Ovary (tissue), 3 donors: ENCODE data around the gene TYW1.

Experiments used
- EP300 ChIP-seq: sonication (generic); formaldehyde crosslinking; IDR thresholded peaks from one replicate; pipeline ENCODE4 v1.6.1; 2017; ENCODE audit warnings: antibody characterized with exemption
- TF ChIP-seq, protein P1 (sequence below), 3 donors: fragments of 450-650 bp in 2 of 3; fragments of 200-600 bp in 1 of 3; IDR thresholded peaks; one replicate each; pipeline versions ENCODE4 v1.5.1 to v1.8.0; 2016 to 2022; ENCODE audit warnings: antibody characterized with exemption in 3 of 3, mild to moderate bottlenecking in 1 of 3
- donor health status: DM: no; HTN: no; CAD: no.

- TF ChIP-seq, protein P1, sequence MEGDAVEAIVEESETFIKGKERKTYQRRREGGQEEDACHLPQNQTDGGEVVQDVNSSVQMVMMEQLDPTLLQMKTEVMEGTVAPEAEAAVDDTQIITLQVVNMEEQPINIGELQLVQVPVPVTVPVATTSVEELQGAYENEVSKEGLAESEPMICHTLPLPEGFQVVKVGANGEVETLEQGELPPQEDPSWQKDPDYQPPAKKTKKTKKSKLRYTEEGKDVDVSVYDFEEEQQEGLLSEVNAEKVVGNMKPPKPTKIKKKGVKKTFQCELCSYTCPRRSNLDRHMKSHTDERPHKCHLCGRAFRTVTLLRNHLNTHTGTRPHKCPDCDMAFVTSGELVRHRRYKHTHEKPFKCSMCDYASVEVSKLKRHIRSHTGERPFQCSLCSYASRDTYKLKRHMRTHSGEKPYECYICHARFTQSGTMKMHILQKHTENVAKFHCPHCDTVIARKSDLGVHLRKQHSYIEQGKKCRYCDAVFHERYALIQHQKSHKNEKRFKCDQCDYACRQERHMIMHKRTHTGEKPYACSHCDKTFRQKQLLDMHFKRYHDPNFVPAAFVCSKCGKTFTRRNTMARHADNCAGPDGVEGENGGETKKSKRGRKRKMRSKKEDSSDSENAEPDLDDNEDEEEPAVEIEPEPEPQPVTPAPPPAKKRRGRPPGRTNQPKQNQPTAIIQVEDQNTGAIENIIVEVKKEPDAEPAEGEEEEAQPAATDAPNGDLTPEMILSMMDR (IDR thresholded peaks at IDR 0.05) = no peak
- TF ChIP-seq EP300 = no peak
Measured at GRCh38 chr7:66957595-66958290, 38.9 kb upstream of the TYW1 start.
